Left kidney (tissue), 2 donors: ENCODE data around the gene FN1. TPM values are rescaled to one million over a fixed set of nuclear protein-coding genes. Genes with fewer than 3 reads are reported as not detected.
"Not testable (repeated sequence)": the region's sequence is repeated elsewhere in the genome, so short reads cannot be mapped to it uniquely, and the experiment has no call there.

Experiments used
- DNase-seq: peaks from one replicate; pipeline ENCODE4 v3.0.0-alpha.2; 2013
- polyA plus RNA-seq: library from polyadenylated mRNA; unstranded; fragments of 120-200 nt; gene quantifications from one replicate; pipeline ENCODE4 v1.2.1, GENCODE V29; 2013; ENCODE audit not compliant: insufficient read length

The FN1 gene
- polyA plus RNA-seq, 1 donor, result 550 TPM

GRCh38 chr2:215347878-215348277 is 88.0 kb downstream of the FN1 start:
- no peak for DNase-seq

GRCh38 chr2:215338883-215339679 is 96.8 kb downstream of the FN1 start:
- no peak for DNase-seq

- DNase-seq, result no peak
Measured at GRCh38 chr2:215332872-215333595, 102.8 kb downstream of the FN1 start.

- no peak for DNase-seq
Measured at GRCh38 chr2:215328066-215328465, 107.8 kb downstream of the FN1 start.

GRCh38 chr2:215324811-215325210 is 111.1 kb downstream of the FN1 start:
- DNase-seq, result no peak

GRCh38 chr2:215320679-215321078 is 115.2 kb downstream of the FN1 start:
- DNase-seq, result no peak

GRCh38 chr2:215320102-215320501 is 115.8 kb downstream of the FN1 start:
- no peak for DNase-seq

- DNase-seq, result no peak
Measured at GRCh38 chr2:215319500-215319899, 116.4 kb downstream of the FN1 start.

GRCh38 chr2:215316336-215316735 is 119.5 kb downstream of the FN1 start:
- no peak for DNase-seq

GRCh38 chr2:215315301-215315700 is 120.6 kb downstream of the FN1 start:
- no peak for DNase-seq

- no peak for DNase-seq
Measured at GRCh38 chr2:215314896-215315295, 121.0 kb downstream of the FN1 start.

- DNase-seq, result no peak
Measured at GRCh38 chr2:215313255-215313613, 122.6 kb downstream of the FN1 start.

GRCh38 chr2:215311625-215312396 is 124.1 kb downstream of the FN1 start, which contains the start of gene ATIC:
ATIC (plus strand) TSS chr2:215312059; CDS start chr2:215312143, 84 bp downstream.
- peak; percentile 88 for DNase-seq

GRCh38 chr2:215311259-215311624 is 124.6 kb downstream of the FN1 start:
- not testable (repeated sequence) for DNase-seq

Other genes with a start within 250 kb of the FN1 start
- gene ATIC, start 124.0 kb downstream of the FN1 start, polyA plus RNA-seq, result 161 TPM